ENCODE data around the gene AOPEP. TPM values are rescaled to one million over a fixed set of nuclear protein-coding genes. Genes with fewer than 3 reads are reported as not detected.

The AOPEP gene
- total RNA-seq, 2 donors from 2014 or later: 12.4 to 12.9 TPM

GRCh38 chr9:94697972-94698581 is 28.4 kb upstream of the AOPEP start:
- Mint-ChIP-seq H3K4me1 (no peaks in the 10 kb centered on the region), H3K4me3 (no peak overlapping the region), H3K27me3 (peaks cover 47% of the 10 kb centered on the region), H3K27ac (no peak overlapping the region), H3K36me3 (ENCODE audit: low read depth) (no peaks in the 10 kb centered on the region)
- DNase-seq: no peak
- ATAC-seq: no peak
- H3K9me3 ChIP-seq (ENCODE audit: control insufficient read depth, low read length, poor library complexity, severe bottlenecking): no peaks in the 10 kb centered on the region

- H3K9me3 ChIP-seq (ENCODE audit: control insufficient read depth, low read length, poor library complexity, severe bottlenecking): no peaks in the 10 kb centered on the region
- Mint-ChIP-seq H3K4me3 (no peak overlapping the region), H3K27ac (no peak overlapping the region), H3K27me3 (peaks cover 50% of the 10 kb centered on the region), H3K4me1 (peaks cover 2% of the 10 kb centered on the region), H3K36me3 (ENCODE audit: low read depth) (no peaks in the 10 kb centered on the region)
- ATAC-seq: no peak
- DNase-seq: no peak
These were observed 26.7 kb upstream of the AOPEP start for GRCh38 chr9:94699715-94700373.

GRCh38 chr9:94700445-94700844 is 26.1 kb upstream of the AOPEP start:
- Mint-ChIP-seq H3K27ac (no peak overlapping the region), H3K36me3 (ENCODE audit: low read depth) (no peaks in the 10 kb centered on the region), H3K4me1 (peaks cover 2% of the 10 kb centered on the region), H3K4me3 (no peak overlapping the region), H3K27me3 (peaks cover 50% of the 10 kb centered on the region)
- DNase-seq (no peak), ATAC-seq (no peak)
- no peaks in the 10 kb centered on the region for H3K9me3 ChIP-seq (ENCODE audit: control insufficient read depth, low read length, poor library complexity, severe bottlenecking)

GRCh38 chr9:94703488-94704140 is 22.9 kb upstream of the AOPEP start:
- Mint-ChIP-seq H3K4me1 (peaks cover 2% of the 10 kb centered on the region), H3K36me3 (ENCODE audit: low read depth) (no peaks in the 10 kb centered on the region), H3K27ac (no peak overlapping the region), H3K4me3 (no peak overlapping the region), H3K27me3 (peaks cover 41% of the 10 kb centered on the region)
- DNase-seq: no peak
- no peaks in the 10 kb centered on the region for H3K9me3 ChIP-seq (ENCODE audit: control insufficient read depth, low read length, poor library complexity, severe bottlenecking)
- ATAC-seq: no peak

- DNase-seq (no peak), ATAC-seq (no peak)
- no peaks in the 10 kb centered on the region for H3K9me3 ChIP-seq (ENCODE audit: control insufficient read depth, low read length, poor library complexity, severe bottlenecking)
- Mint-ChIP-seq H3K36me3 (ENCODE audit: low read depth) (no peaks in the 10 kb centered on the region), H3K27me3 (peaks cover 30% of the 10 kb centered on the region), H3K27ac (no peak overlapping the region), H3K4me1 (peaks cover 2% of the 10 kb centered on the region), H3K4me3 (no peak overlapping the region)
These were observed 21.3 kb upstream of the AOPEP start for GRCh38 chr9:94705162-94705702.

GRCh38 chr9:94706922-94707321 is 19.6 kb upstream of the AOPEP start:
- DNase-seq (no peak), ATAC-seq (no peak)
- no peaks in the 10 kb centered on the region for H3K36me3 Mint-ChIP-seq (ENCODE audit: low read depth)
- H3K4me1 Mint-ChIP-seq: peaks cover 2% of the 10 kb centered on the region
- H3K27me3 Mint-ChIP-seq: peaks cover 31% of the 10 kb centered on the region
- H3K4me3 Mint-ChIP-seq: no peak overlapping the region
- no peak overlapping the region for H3K27ac Mint-ChIP-seq
- H3K9me3 ChIP-seq (ENCODE audit: control insufficient read depth, low read length, poor library complexity, severe bottlenecking): no peaks in the 10 kb centered on the region

- peaks cover 58% of the 10 kb centered on the region for H3K27me3 Mint-ChIP-seq
- H3K9me3 ChIP-seq (ENCODE audit: control insufficient read depth, low read length, poor library complexity, severe bottlenecking): no peaks in the 10 kb centered on the region
- DNase-seq (no peak), ATAC-seq (no peak)
- H3K4me1 Mint-ChIP-seq: no peaks in the 10 kb centered on the region
- no peak overlapping the region for H3K4me3 Mint-ChIP-seq
- no peaks in the 10 kb centered on the region for H3K36me3 Mint-ChIP-seq (ENCODE audit: low read depth)
- H3K27ac Mint-ChIP-seq: no peak overlapping the region
These were observed 12.9 kb upstream of the AOPEP start for GRCh38 chr9:94713436-94714215.

GRCh38 chr9:94714494-94714893 is 12.0 kb upstream of the AOPEP start:
- no peak for DNase-seq
- ATAC-seq: no peak
- Mint-ChIP-seq H3K36me3 (ENCODE audit: low read depth) (no peaks in the 10 kb centered on the region), H3K4me3 (no peak overlapping the region), H3K27me3 (peaks cover 58% of the 10 kb centered on the region), H3K27ac (no peak overlapping the region), H3K4me1 (no peaks in the 10 kb centered on the region)
- no peaks in the 10 kb centered on the region for H3K9me3 ChIP-seq (ENCODE audit: control insufficient read depth, low read length, poor library complexity, severe bottlenecking)

GRCh38 chr9:94717761-94718160 is 8.7 kb upstream of the AOPEP start:
- ATAC-seq: no peak
- no peaks in the 10 kb centered on the region for H3K9me3 ChIP-seq (ENCODE audit: control insufficient read depth, low read length, poor library complexity, severe bottlenecking)
- Mint-ChIP-seq H3K36me3 (ENCODE audit: low read depth) (no peaks in the 10 kb centered on the region), H3K4me3 (no peak overlapping the region), H3K27me3 (peaks cover 41% of the 10 kb centered on the region), H3K27ac (no peak overlapping the region), H3K4me1 (no peaks in the 10 kb centered on the region)
- no peak for DNase-seq

GRCh38 chr9:94718936-94719335 is 7.6 kb upstream of the AOPEP start:
- no peaks in the 10 kb centered on the region for H3K9me3 ChIP-seq (ENCODE audit: control insufficient read depth, low read length, poor library complexity, severe bottlenecking)
- ATAC-seq: no peak
- H3K36me3 Mint-ChIP-seq (ENCODE audit: low read depth): peaks cover 3% of the 10 kb centered on the region
- no peak overlapping the region for H3K4me3 Mint-ChIP-seq
- DNase-seq: no peak
- H3K4me1 Mint-ChIP-seq: no peaks in the 10 kb centered on the region
- H3K27me3 Mint-ChIP-seq: peaks cover 30% of the 10 kb centered on the region
- H3K27ac Mint-ChIP-seq: no peak overlapping the region

GRCh38 chr9:94719878-94720277 is 6.6 kb upstream of the AOPEP start:
- DNase-seq (no peak), ATAC-seq (no peak)
- H3K36me3 Mint-ChIP-seq (ENCODE audit: low read depth): peaks cover 3% of the 10 kb centered on the region
- H3K4me1 Mint-ChIP-seq: no peaks in the 10 kb centered on the region
- peaks cover 21% of the 10 kb centered on the region for H3K27me3 Mint-ChIP-seq
- no peak overlapping the region for H3K4me3 Mint-ChIP-seq
- H3K27ac Mint-ChIP-seq: no peak overlapping the region
- H3K9me3 ChIP-seq (ENCODE audit: control insufficient read depth, low read length, poor library complexity, severe bottlenecking): no peaks in the 10 kb centered on the region

GRCh38 chr9:94720846-94721549 is 5.5 kb upstream of the AOPEP start:
- H3K27me3 Mint-ChIP-seq: peaks cover 14% of the 10 kb centered on the region

More at GRCh38 chr9:94720846-94721549, 5.5 kb upstream of the AOPEP start:
- H3K9me3 ChIP-seq (ENCODE audit: control insufficient read depth, low read length, poor library complexity, severe bottlenecking): no peaks in the 10 kb centered on the region
- DNase-seq: no peak
- no peak overlapping the region for H3K27ac Mint-ChIP-seq
- ATAC-seq: no peak
- H3K36me3 Mint-ChIP-seq (ENCODE audit: low read depth): peaks cover 3% of the 10 kb centered on the region
- H3K4me1 Mint-ChIP-seq: no peaks in the 10 kb centered on the region
- no peak overlapping the region for H3K4me3 Mint-ChIP-seq

Data from T-helper 17 cell (primary cell).